MM.1S (cell line): ENCODE results near the gene JAKMIP2.

Source experiments
- DNase-seq: peaks from one replicate; pipeline ENCODE4 v3.0.0-alpha.2; 2015
- H2AFZ ChIP-seq: fragments of 300-600 bp; sonication (generic); 2 replicates; pipeline ENCODE4 v1.6.0; 2016; ENCODE audit warnings: antibody characterized with exemption, low read length
- H3F3A ChIP-seq: fragments of 300-600 bp; sonication (generic); 2 replicates; pipeline ENCODE4 v1.6.1; 2016; ENCODE audit warnings: mild to moderate bottlenecking, antibody characterized with exemption, low read length, moderate library complexity, mixed read lengths; ENCODE audit not compliant: insufficient read depth
- H3K27ac ChIP-seq: fragments of 300-600 bp; sonication (generic); 2 replicates; pipeline ENCODE4 v1.5.1; 2016; ENCODE audit warnings: mild to moderate bottlenecking, low read length
- H3K27me3 ChIP-seq: fragments of 300-600 bp; sonication (generic); replicated peaks from 2 replicates; pipeline ENCODE4 v1.6.0; 2016; ENCODE audit warnings: low read length; ENCODE audit not compliant: insufficient read depth
- H3K36me3 ChIP-seq: fragments of 300-600 bp; sonication (generic); replicated peaks from 2 replicates; pipeline ENCODE4 v1.6.1; 2016; ENCODE audit warnings: mild to moderate bottlenecking, low read length, mixed read lengths; ENCODE audit not compliant: insufficient read depth
- H3K4me1 ChIP-seq: fragments of 300-600 bp; sonication (generic); 2 replicates; pipeline ENCODE4 v1.6.1; 2016; ENCODE audit warnings: low read length, mixed read lengths
- H3K4me2 ChIP-seq: fragments of 300-600 bp; sonication (generic); 2 replicates; pipeline ENCODE4 v1.6.0; 2016; ENCODE audit warnings: low read depth, low read length
- H3K4me3 ChIP-seq: fragments of 300-600 bp; sonication (generic); 2 replicates; pipeline ENCODE4 v1.5.1; 2016; ENCODE audit warnings: low read length, mixed read lengths
- H3K79me2 ChIP-seq: fragments of 300-600 bp; sonication (generic); 2 replicates; pipeline ENCODE4 v1.6.1; 2016; ENCODE audit warnings: mixed run types, low read length, mixed read lengths
- H3K9ac ChIP-seq: fragments of 300-600 bp; sonication (generic); 2 replicates; pipeline ENCODE4 v1.6.1; 2016; ENCODE audit warnings: low read length, mixed read lengths
- H3K9me2 ChIP-seq: fragments of 300-600 bp; sonication (generic); replicated peaks from 2 replicates; pipeline ENCODE4 v1.6.1; 2016; ENCODE audit warnings: mild to moderate bottlenecking, low read length, mixed read lengths; ENCODE audit not compliant: insufficient read depth
- H3K9me3 ChIP-seq: fragments of 300-600 bp; sonication (generic); replicated peaks from 2 replicates; pipeline ENCODE4 v1.6.1; 2016; ENCODE audit warnings: mild to moderate bottlenecking, low read length, mixed read lengths; ENCODE audit not compliant: insufficient read depth
- H4K20me1 ChIP-seq: fragments of 300-600 bp; sonication (generic); 2 replicates; pipeline ENCODE4 v1.6.1; 2016; ENCODE audit warnings: mild to moderate bottlenecking, low read length, moderate library complexity, mixed read lengths; ENCODE audit not compliant: insufficient read depth
- CTCF ChIP-seq: fragments of 300-600 bp; sonication (generic); IDR thresholded peaks from 2 replicates; pipeline ENCODE4 v1.5.1; 2016; ENCODE audit warnings: antibody characterized with exemption, low read length, mixed read lengths
- EZH2 ChIP-seq: fragments of 300-600 bp; sonication (generic); optimal IDR thresholded peaks from 2 replicates; pipeline ENCODE3; 2017; ENCODE audit warnings: low read depth, mild to moderate bottlenecking, antibody characterized with exemption, low read length, mixed read lengths
- EZH2phosphoT487 ChIP-seq: fragments of 300-600 bp; sonication (generic); IDR thresholded peaks from 2 replicates; pipeline ENCODE4 v1.6.1; 2018; ENCODE audit warnings: antibody characterized with exemption, low read length

JAKMIP2 gene

GRCh38 chr5:147644460-147644859 lies 138.1 kb downstream of the JAKMIP2 start:
- no peak for DNase-seq
- H3K9me2 ChIP-seq, result no peaks in the 10 kb centered on the region
- H3K4me1 ChIP-seq, result no peaks in the 10 kb centered on the region
- no peaks in the 10 kb centered on the region for H3K27me3 ChIP-seq
- no peak overlapping the region for H3K4me2 ChIP-seq
- H3K9ac ChIP-seq, result no peak overlapping the region
- H3K27ac ChIP-seq, result no peak overlapping the region
- H3K4me3 ChIP-seq, result no peak overlapping the region
- no peaks in the 10 kb centered on the region for H3F3A ChIP-seq
- H3K36me3 ChIP-seq, result 0 out of 2 replicates have a peak, but pooled peaks cover 5% of the 10 kb centered on the region
- no peak overlapping the region for H2AFZ ChIP-seq
- no peaks in the 10 kb centered on the region for H3K79me2 ChIP-seq
- TF ChIP-seq CTCF, result no peak
- TF ChIP-seq EZH2, result no peak
- no peak for TF ChIP-seq EZH2phosphoT487
- no peaks in the 10 kb centered on the region for H4K20me1 ChIP-seq
- no peaks in the 10 kb centered on the region for H3K9me3 ChIP-seq

GRCh38 chr5:147643142-147643541 lies 139.4 kb downstream of the JAKMIP2 start:
- Histone ChIP-seq H3K36me3 (0 out of 2 replicates have a peak, but pooled peaks cover 2% of the 10 kb centered on the region), H3K27ac (no peak overlapping the region), H3K4me2 (no peak overlapping the region)

GRCh38 chr5:147642666-147643065 lies 139.9 kb downstream of the JAKMIP2 start:
- DNase-seq, result no peak

More at GRCh38 chr5:147643142-147643541, 139.4 kb downstream of the JAKMIP2 start:
- no peak for TF ChIP-seq CTCF
- TF ChIP-seq EZH2, result no peak
- no peak for TF ChIP-seq EZH2phosphoT487
- H3K9ac ChIP-seq, result no peak overlapping the region
- H4K20me1 ChIP-seq, result no peaks in the 10 kb centered on the region
- H3K4me3 ChIP-seq, result no peak overlapping the region
- no peaks in the 10 kb centered on the region for H3K9me2 ChIP-seq
- H3K27me3 ChIP-seq, result no peaks in the 10 kb centered on the region
- no peaks in the 10 kb centered on the region for H3K4me1 ChIP-seq
- no peaks in the 10 kb centered on the region for H3F3A ChIP-seq
- H3K79me2 ChIP-seq, result no peaks in the 10 kb centered on the region
- no peaks in the 10 kb centered on the region for H3K9me3 ChIP-seq
- no peak overlapping the region for H2AFZ ChIP-seq
- DNase-seq, result no peak

More at GRCh38 chr5:147642666-147643065, 139.9 kb downstream of the JAKMIP2 start:
- 0 out of 2 replicates have a peak, but pooled peaks cover 2% of the 10 kb centered on the region for H3K36me3 ChIP-seq
- H3K4me1 ChIP-seq, result no peaks in the 10 kb centered on the region
- no peak overlapping the region for H3K4me3 ChIP-seq
- TF ChIP-seq EZH2phosphoT487 (no peak), EZH2 (no peak), CTCF (no peak)
- H3K4me2 ChIP-seq, result no peak overlapping the region
- H3K27ac ChIP-seq, result no peak overlapping the region
- H3K9ac ChIP-seq, result no peak overlapping the region
- H3K9me2 ChIP-seq, result no peaks in the 10 kb centered on the region
- no peaks in the 10 kb centered on the region for H3F3A ChIP-seq
- H3K27me3 ChIP-seq, result no peaks in the 10 kb centered on the region
- H3K9me3 ChIP-seq, result no peaks in the 10 kb centered on the region
- H4K20me1 ChIP-seq, result no peaks in the 10 kb centered on the region
- no peak overlapping the region for H2AFZ ChIP-seq
- no peaks in the 10 kb centered on the region for H3K79me2 ChIP-seq
